SK-N-SH treated with all-trans-retinoic acid at 6 μM for 48 hours (cell line): ENCODE results near the gene PLEKHG4.
A peak's percentile ranks its signal among the peaks of the same experiment; 100 is the strongest.

Experiments
- ATAC-seq: fragments of 200-7000 bp; cut with Tn5 transposase; 3 replicates; pipeline ENCODE4 v1.9.1; 2020; ENCODE audit warnings: mild to moderate bottlenecking, moderate library complexity
- ARNTL ChIP-seq: fragments of 450-650 bp; formaldehyde crosslinking; IDR thresholded peaks from 2 replicates; pipeline ENCODE4 v1.5.0; 2020; ENCODE audit warnings: low read depth, mild to moderate bottlenecking, moderate library complexity, borderline replicate concordance
- BACH2 ChIP-seq: fragments of 250-450 bp; sonication (Bioruptor Pico); IDR thresholded peaks from 2 replicates; pipeline ENCODE4 v1.9.0; 2021; ENCODE audit warnings: mild to moderate bottlenecking, borderline replicate concordance
- CSDC2 ChIP-seq: fragments of 250-450 bp; sonication (Bioruptor Pico); IDR thresholded peaks from 2 replicates; pipeline ENCODE4 v1.5.0; 2020; ENCODE audit warnings: mild to moderate bottlenecking, moderate library complexity
- ESRRG ChIP-seq: fragments of 250-450 bp; sonication (Bioruptor Pico); IDR thresholded peaks from 2 replicates; pipeline ENCODE4 v1.6.1; 2021; ENCODE audit warnings: mild to moderate bottlenecking
- GLIS3 ChIP-seq: fragments of 250-450 bp; sonication (Bioruptor Pico); IDR thresholded peaks from 2 replicates; pipeline ENCODE4 v1.5.0; 2020; ENCODE audit warnings: mild to moderate bottlenecking, moderate library complexity
- OSR1 ChIP-seq: fragments of 250-450 bp; sonication (Bioruptor Pico); IDR thresholded peaks from 2 replicates; pipeline ENCODE4 v1.8.0; 2022; ENCODE audit warnings: moderate library complexity, mild to moderate bottlenecking, inconsistent platforms
- RARB ChIP-seq: fragments of 250-450 bp; sonication (Bioruptor Pico); IDR thresholded peaks from 2 replicates; pipeline ENCODE4 v1.8.0; 2021; ENCODE audit warnings: mild to moderate bottlenecking, moderate library complexity
- SNAI2 ChIP-seq: fragments of 250-450 bp; sonication (Bioruptor Pico); IDR thresholded peaks from 2 replicates; pipeline ENCODE4 v1.5.0; 2020; ENCODE audit warnings: mild to moderate bottlenecking, moderate library complexity
- TCF4 ChIP-seq: fragments of 250-450 bp; sonication (Bioruptor Pico); IDR thresholded peaks from 2 replicates; pipeline ENCODE4 v1.8.0; 2021; ENCODE audit warnings: mild to moderate bottlenecking, moderate library complexity, borderline replicate concordance
- TOX ChIP-seq: fragments of 250-450 bp; sonication (Bioruptor Pico); IDR thresholded peaks from 2 replicates; pipeline ENCODE4 v1.8.0; 2021; ENCODE audit warnings: mild to moderate bottlenecking, moderate library complexity, borderline replicate concordance
- ZC3H10 ChIP-seq: fragments of 250-450 bp; sonication (Bioruptor Pico); IDR thresholded peaks from 2 replicates; pipeline ENCODE4 v1.5.1; 2021; ENCODE audit warnings: mild to moderate bottlenecking, moderate library complexity
- ZFP3 ChIP-seq: fragments of 250-450 bp; sonication (Bioruptor Pico); IDR thresholded peaks from 2 replicates; pipeline ENCODE4 v1.5.0; 2020; ENCODE audit warnings: mild to moderate bottlenecking, moderate library complexity
- ZNF565 ChIP-seq: fragments of 450-650 bp; formaldehyde crosslinking; conservative IDR thresholded peaks from 2 replicates; pipeline ENCODE4 v1.5.0; 2020; ENCODE audit warnings: low read depth, mild to moderate bottlenecking, moderate library complexity
- ZNF70 ChIP-seq: fragments of 450-650 bp; formaldehyde crosslinking; IDR thresholded peaks from 2 replicates; pipeline ENCODE4 v1.5.0; 2020; ENCODE audit warnings: mild to moderate bottlenecking, moderate library complexity
- ZNF8 ChIP-seq: fragments of 450-650 bp; formaldehyde crosslinking; IDR thresholded peaks from 2 replicates; pipeline ENCODE4 v1.5.0; 2020; ENCODE audit warnings: mild to moderate bottlenecking, moderate library complexity
- TF ChIP-seq, protein P1 (sequence below): fragments of 250-450 bp; sonication (Bioruptor Pico); IDR thresholded peaks from 2 replicates; pipeline ENCODE4 v1.5.0; 2020; ENCODE audit warnings: mild to moderate bottlenecking, moderate library complexity
- TF ChIP-seq, protein P2 (sequence below): fragments of 250-450 bp; sonication (Bioruptor Pico); IDR thresholded peaks from 2 replicates; pipeline ENCODE4 v1.8.0; 2020; ENCODE audit warnings: mild to moderate bottlenecking, moderate library complexity, borderline replicate concordance
- TF ChIP-seq, protein P3 (sequence below): fragments of 250-450 bp; sonication (Bioruptor Pico); IDR thresholded peaks from 2 replicates; pipeline ENCODE4 v1.5.1; 2021; ENCODE audit warnings: mild to moderate bottlenecking, moderate library complexity

Gene PLEKHG4

DNA sequence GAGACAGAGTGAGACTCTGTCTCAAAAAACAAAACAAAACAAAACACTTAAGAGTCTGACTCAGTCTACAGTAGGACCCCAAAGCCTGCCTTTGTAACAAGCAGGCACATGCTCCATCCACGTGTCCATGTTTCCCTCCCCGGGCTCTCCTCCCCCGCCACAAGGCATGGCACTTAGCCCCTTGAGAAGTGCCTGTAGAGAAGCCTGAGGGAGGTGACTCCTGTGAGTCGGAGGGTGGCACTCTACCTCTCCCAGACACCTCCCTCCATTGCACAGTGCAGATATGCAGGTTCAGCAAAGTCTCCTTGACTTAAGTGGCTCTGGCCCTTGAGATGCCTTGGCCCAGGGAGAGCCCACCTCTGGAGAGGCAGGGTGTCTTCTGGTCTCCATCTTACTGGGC, 38.8 kb upstream of the PLEKHG4 start:
- TF ChIP-seq ESRRG (CRISPR knock-in tag) (no peak), TOX (CRISPR knock-in tag) (no peak), ZC3H10 (CRISPR knock-in tag) (no peak), CSDC2 (CRISPR knock-in tag) (no peak), ZNF565 (CRISPR knock-in tag) (no peak), GLIS3 (CRISPR knock-in tag) (no peak), SNAI2 (no peak), ARNTL (CRISPR knock-in tag) (no peak), ZNF8 (CRISPR knock-in tag) (no peak)
- TF ChIP-seq, protein P1, sequence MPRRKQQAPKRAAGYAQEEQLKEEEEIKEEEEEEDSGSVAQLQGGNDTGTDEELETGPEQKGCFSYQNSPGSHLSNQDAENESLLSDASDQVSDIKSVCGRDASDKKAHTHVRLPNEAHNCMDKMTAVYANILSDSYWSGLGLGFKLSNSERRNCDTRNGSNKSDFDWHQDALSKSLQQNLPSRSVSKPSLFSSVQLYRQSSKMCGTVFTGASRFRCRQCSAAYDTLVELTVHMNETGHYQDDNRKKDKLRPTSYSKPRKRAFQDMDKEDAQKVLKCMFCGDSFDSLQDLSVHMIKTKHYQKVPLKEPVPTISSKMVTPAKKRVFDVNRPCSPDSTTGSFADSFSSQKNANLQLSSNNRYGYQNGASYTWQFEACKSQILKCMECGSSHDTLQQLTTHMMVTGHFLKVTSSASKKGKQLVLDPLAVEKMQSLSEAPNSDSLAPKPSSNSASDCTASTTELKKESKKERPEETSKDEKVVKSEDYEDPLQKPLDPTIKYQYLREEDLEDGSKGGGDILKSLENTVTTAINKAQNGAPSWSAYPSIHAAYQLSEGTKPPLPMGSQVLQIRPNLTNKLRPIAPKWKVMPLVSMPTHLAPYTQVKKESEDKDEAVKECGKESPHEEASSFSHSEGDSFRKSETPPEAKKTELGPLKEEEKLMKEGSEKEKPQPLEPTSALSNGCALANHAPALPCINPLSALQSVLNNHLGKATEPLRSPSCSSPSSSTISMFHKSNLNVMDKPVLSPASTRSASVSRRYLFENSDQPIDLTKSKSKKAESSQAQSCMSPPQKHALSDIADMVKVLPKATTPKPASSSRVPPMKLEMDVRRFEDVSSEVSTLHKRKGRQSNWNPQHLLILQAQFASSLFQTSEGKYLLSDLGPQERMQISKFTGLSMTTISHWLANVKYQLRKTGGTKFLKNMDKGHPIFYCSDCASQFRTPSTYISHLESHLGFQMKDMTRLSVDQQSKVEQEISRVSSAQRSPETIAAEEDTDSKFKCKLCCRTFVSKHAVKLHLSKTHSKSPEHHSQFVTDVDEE (CRISPR knock-in tag) = no peak
- no peak for ATAC-seq

DNA sequence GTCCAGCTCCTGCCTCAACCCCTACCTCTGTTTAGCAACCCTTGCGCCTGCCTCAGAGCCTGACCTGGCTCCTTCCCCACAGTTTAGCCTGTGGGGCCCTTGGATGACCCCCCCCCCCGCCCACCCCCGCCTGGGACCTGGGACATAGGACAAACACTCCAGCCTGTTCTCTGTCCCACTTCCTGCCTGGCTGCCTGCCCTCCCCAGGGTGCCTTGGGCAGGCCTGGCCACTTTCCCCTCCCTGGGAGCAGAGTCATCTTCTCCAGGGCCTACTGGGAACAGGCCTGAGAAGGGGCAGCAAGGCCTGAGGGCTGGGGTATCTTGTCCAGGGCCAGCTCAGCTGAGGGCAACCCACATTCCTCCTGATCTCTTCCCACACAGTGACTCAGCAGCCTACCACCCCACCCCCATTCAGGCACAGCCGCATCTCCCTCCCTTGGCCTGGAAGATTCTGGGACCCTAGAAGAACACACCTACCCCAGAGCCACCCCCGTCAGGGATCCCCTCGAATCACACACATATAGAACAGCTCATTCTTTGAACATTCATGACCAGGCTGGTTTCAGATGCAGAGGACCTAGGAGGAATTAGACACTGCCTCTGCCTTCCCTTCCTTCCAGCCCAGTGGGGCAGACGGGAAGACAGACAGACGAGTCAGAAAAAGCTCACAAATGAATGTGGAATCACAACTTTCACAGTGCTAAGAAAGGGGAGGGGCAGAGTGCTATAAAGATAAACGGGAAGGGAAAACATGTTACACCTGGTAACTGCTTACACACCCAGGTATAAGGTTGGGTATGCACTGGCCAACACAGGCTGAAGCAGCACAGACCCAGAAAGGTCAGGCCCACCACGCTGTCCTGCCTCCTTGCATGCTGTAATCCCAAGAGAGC, 38.1 kb upstream of the PLEKHG4 start:
- TF ChIP-seq ZFP3 (CRISPR knock-in tag) = peak; percentile 69
- no peak for TF ChIP-seq ZNF8 (CRISPR knock-in tag)
- peak; percentile 58 for ATAC-seq

DNA sequence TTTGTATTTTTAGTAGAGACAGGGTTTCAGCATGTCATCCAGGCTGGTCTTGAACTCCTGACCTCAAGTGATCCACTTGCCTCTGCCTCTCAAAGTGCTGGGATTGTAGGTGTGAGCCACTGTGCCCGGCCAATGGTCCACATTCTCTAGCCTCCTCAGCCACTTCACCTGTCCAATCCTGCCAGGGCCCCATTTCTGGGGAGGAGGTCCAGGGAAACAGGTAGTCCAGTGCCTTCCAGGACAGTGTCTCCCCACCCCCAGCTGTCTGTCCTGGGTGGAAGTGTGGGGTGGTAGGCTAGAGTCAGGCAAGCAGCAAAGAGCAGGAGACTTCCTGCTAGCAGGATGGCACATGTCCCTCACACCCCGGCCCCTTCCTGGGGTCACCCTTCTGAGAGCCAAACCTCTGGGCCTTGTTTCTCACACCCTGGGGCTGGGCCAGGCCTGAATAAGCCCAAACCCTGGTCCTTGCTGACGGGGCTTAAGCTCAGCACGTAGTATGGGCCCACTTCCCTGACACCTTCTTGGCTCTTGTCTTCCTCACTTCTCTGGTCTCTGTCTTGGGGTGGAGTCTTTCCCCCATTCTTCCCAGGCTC, 37.1 kb upstream of the PLEKHG4 start:
- TF ChIP-seq TOX (CRISPR knock-in tag) (no peak), ARNTL (CRISPR knock-in tag) (no peak), OSR1 (CRISPR knock-in tag) (no peak), ZNF70 (CRISPR knock-in tag) (no peak), SNAI2 (no peak)
- TF ChIP-seq, protein P2, sequence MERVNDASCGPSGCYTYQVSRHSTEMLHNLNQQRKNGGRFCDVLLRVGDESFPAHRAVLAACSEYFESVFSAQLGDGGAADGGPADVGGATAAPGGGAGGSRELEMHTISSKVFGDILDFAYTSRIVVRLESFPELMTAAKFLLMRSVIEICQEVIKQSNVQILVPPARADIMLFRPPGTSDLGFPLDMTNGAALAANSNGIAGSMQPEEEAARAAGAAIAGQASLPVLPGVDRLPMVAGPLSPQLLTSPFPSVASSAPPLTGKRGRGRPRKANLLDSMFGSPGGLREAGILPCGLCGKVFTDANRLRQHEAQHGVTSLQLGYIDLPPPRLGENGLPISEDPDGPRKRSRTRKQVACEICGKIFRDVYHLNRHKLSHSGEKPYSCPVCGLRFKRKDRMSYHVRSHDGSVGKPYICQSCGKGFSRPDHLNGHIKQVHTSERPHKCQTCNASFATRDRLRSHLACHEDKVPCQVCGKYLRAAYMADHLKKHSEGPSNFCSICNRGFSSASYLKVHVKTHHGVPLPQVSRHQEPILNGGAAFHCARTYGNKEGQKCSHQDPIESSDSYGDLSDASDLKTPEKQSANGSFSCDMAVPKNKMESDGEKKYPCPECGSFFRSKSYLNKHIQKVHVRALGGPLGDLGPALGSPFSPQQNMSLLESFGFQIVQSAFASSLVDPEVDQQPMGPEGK (CRISPR knock-in tag) = no peak
- ATAC-seq = no peak

DNA sequence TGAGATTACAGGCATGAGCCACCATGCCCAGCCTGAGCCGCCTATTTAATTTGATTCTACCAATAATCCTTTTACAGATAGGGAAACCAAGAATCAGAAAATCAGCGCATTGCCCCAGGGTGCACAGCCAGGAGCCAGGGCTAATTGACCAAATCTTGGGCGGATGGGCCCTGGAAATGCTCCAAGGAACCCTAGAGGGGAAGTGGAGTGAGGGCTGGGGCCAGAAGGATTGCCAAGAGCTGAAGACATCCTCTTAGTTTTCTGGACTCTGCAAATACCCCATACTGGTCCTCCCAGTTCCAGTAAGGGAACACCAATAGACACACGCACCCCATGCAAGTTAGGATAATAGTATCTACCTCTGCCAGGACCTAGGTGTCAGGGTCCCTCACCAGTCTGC, 35.9 kb upstream of the PLEKHG4 start:
- TF ChIP-seq ZC3H10 (CRISPR knock-in tag) = no peak
- no peak for TF ChIP-seq ZNF565 (CRISPR knock-in tag)
- no peak for TF ChIP-seq ZNF8 (CRISPR knock-in tag)
- no peak for TF ChIP-seq OSR1 (CRISPR knock-in tag)
- no peak for TF ChIP-seq RARB (CRISPR knock-in tag)
- TF ChIP-seq GLIS3 (CRISPR knock-in tag) = no peak
- no peak for TF ChIP-seq TOX (CRISPR knock-in tag)
- TF ChIP-seq BACH2 = no peak
- TF ChIP-seq, protein P3, sequence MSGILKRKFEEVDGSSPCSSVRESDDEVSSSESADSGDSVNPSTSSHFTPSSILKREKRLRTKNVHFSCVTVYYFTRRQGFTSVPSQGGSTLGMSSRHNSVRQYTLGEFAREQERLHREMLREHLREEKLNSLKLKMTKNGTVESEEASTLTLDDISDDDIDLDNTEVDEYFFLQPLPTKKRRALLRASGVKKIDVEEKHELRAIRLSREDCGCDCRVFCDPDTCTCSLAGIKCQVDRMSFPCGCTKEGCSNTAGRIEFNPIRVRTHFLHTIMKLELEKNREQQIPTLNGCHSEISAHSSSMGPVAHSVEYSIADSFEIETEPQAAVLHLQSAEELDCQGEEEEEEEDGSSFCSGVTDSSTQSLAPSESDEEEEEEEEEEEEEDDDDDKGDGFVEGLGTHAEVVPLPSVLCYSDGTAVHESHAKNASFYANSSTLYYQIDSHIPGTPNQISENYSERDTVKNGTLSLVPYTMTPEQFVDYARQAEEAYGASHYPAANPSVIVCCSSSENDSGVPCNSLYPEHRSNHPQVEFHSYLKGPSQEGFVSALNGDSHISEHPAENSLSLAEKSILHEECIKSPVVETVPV (CRISPR knock-in tag) = no peak
- no peak for ATAC-seq

DNA sequence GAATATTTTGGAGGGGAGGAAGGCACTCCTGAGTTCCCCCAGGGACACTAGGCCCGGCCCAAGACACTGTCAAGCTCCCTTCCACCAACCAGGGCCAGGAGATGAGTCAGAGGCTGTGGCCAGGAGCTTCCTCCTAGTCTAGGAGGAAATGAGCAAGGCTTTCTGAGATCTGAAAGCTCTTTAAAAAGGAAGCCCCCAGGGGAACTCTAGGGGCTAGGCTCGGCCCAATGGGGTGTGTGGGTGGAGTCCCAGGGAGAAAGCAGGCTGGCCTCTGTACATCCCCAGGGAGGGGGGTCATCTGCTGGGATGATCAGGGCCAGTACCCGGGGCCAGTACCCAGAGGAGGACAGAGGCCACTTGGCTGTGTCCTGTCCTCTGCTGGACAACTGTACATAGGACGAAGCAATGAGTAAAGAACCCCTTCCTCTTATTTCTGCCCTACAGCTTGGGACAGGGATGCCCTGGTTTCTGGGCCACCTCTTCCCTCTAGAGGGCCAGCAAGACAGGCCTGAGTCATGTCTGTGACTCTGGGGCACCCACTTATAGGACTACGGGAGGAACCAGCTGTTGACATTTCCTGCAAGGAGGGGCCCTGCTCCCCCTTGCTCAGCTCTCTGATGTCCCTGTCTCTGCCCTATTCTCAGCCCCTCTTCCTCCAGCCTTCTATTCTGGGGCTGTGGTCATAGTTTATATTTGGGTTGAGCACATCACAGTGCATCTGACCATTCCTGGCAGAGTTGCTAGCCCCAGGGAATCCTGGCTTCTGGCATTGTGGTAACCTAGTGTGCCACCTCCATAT, 34.7 kb upstream of the PLEKHG4 start:
- no peak for TF ChIP-seq GLIS3 (CRISPR knock-in tag)
- TF ChIP-seq ZNF8 (CRISPR knock-in tag) = no peak
- no peak for TF ChIP-seq TCF4 (CRISPR knock-in tag)
- TF ChIP-seq SNAI2 = no peak
- TF ChIP-seq ZFP3 (CRISPR knock-in tag) = no peak
- TF ChIP-seq BACH2 = no peak
- TF ChIP-seq OSR1 (CRISPR knock-in tag) = no peak
- TF ChIP-seq ARNTL (CRISPR knock-in tag) = no peak
- peak; percentile 19 for ATAC-seq
